GM12801 (cell line): ENCODE data around the gene SOX2.

ENCODE experiments used
- TF ChIP-seq, protein P1 (sequence below): IDR thresholded peaks from one replicate; pipeline ENCODE4 v1.5.1; 2011; ENCODE audit warnings: control low read depth; ENCODE audit not compliant: insufficient read length; ENCODE audit errors: extremely low read depth

The SOX2 gene

DNA sequence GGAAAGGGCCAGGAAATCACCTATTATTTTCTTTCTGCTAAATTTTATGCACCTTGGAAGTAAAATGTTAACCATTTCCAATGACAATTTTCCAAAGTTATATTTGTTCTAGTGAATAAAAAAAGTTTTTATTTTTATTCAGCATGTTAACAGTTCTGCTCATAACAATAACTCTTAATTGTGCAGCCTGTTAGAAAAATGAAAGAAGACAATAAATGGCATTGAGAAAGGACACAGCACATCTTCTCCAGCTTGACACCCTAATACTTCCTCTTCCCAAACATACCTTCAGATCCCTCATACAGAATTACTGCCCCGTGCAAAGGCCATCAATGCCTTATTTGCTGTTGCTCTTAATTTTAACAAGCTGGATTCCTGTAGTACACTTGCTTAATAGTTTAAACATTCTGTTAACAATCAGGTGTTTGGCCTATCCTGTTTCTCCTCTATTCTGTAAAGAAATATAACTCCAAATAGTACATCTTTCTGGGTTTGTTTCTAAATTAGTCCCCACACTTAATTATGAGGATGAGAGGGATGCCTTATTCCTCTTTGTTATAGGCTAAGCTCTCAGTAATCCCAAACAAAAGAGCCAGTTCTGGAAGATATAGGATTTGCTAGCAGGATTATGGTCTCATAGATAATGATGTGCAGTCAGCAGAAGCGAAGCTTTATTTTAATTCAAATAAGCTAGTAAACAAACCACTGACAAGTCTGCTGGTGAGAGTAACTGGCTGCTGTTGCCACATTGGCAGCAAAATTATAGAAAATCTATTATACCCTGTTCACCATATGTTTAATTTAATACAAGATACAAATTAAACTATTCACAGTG, 19.2 kb upstream of the SOX2 start:
- TF ChIP-seq, protein P1, sequence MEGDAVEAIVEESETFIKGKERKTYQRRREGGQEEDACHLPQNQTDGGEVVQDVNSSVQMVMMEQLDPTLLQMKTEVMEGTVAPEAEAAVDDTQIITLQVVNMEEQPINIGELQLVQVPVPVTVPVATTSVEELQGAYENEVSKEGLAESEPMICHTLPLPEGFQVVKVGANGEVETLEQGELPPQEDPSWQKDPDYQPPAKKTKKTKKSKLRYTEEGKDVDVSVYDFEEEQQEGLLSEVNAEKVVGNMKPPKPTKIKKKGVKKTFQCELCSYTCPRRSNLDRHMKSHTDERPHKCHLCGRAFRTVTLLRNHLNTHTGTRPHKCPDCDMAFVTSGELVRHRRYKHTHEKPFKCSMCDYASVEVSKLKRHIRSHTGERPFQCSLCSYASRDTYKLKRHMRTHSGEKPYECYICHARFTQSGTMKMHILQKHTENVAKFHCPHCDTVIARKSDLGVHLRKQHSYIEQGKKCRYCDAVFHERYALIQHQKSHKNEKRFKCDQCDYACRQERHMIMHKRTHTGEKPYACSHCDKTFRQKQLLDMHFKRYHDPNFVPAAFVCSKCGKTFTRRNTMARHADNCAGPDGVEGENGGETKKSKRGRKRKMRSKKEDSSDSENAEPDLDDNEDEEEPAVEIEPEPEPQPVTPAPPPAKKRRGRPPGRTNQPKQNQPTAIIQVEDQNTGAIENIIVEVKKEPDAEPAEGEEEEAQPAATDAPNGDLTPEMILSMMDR = no peak

- TF ChIP-seq, protein P1 = no peak
Observed at GRCh38 chr3:181693280-181693679, 18.4 kb upstream of the SOX2 start.

GRCh38 chr3:181694805-181695660, 16.7 kb upstream of the SOX2 start:
- TF ChIP-seq, protein P1 = no peak

DNA sequence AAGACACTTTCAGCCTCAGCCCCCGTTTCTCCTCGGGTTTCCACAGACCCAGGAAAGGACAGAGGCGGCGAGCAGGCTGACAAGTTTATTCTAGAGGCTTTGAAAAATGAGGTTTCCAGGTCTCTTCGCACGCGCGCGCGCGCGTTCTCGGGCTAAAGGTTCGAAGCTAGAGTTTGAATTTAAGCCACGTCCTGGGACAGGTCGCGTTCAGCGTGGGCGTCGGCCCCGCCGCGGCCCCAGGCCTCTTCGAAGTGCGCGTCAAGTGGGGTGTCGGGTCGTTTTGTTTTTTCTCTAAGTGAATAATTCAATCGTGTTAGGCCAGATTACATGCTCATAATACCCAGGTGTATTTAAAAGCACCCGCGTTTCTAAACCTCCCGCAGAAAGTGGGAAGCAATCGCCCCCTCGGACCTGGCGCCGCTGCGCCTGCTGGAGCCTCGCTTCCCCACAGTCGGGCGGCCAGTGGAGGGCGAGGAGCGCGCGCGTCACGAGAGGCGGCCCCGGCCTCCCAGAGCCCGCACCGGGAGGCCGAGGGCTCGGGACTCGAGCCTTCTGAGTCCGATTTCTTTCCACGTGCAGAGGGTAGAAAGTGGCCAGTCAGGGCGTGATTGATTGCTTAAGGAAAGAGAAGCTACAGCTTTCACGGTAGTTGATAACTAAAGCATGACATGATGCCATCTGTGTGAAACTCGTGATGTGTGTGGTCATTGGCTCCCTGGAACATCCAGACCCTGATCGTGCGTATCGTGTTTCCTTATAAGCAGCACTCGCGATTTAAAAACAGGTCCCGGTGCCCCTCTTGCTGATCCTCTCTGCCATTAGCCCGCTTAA, 15.8 kb upstream of the SOX2 start:
- TF ChIP-seq, protein P1 = no peak

DNA sequence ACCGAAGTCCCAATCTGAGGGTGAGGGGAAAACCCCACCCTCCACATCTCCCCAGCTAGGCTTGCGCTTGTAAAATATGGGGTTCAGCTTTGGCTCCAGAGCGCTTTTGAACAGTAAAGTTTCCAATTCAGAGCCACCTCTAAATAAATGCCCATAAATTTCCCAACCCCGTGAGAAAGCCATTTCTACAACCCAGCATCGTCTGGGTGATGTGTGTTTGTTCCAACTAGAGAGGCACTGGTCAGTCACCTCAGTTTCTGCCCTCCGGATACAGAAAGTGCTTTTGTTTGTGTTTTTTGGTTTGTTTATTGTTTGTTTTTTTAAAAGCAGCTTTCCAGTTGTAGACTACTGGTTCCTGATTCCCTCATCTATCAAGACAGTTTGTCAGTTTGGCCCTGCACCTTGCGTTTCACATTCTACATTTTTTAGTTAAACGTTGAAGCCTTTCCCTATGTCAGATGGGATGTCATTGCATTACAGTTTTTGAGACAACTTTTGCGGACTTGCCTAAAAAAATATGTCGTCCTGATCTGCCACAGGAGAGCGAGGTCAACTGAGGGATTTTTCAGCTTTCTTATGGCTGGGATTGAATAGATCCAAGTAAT, 15.0 kb upstream of the SOX2 start:
- TF ChIP-seq, protein P1 = no peak

GRCh38 chr3:181698263-181698954, 13.3 kb upstream of the SOX2 start:
- TF ChIP-seq, protein P1 = no peak
